CD4-positive, alpha-beta T cell (primary cell): ENCODE results near the gene SOWAHA. TPM values are rescaled to one million over a fixed set of nuclear protein-coding genes. Genes with fewer than 3 reads are reported as not detected.

Source experiments
- ATAC-seq: fragments of 200-7000 bp; cut with Tn5 transposase; one replicate; pipeline ENCODE4 v1.10.0; 2022; ENCODE audit warnings: mild to moderate bottlenecking; ENCODE audit not compliant: poor library complexity
- CTCF ChIA-PET: fragments of 350-600 bp; sonication (Branson Sonifier 250); formaldehyde crosslinking; loops from one replicate; lab custom pipeline; 2021; ENCODE audit warnings: antibody characterized with exemption, inconsistent platforms; lab: Charles Lee
- POLR2A ChIA-PET: fragments of 350-600 bp; sonication (Branson Sonifier 250); formaldehyde crosslinking; loops from one replicate; lab custom pipeline; 2021; ENCODE audit warnings: antibody characterized with exemption, inconsistent platforms; lab: Charles Lee
- DNase-seq, 14 experiments: peaks; one replicate each; pipeline ENCODE4 v3.0.0-alpha.2; 2013 to 2020; ENCODE audit warnings: mixed read lengths in 2 of 14
- H3K27ac ChIP-seq, 2 donors: one replicate each; pipeline versions ENCODE4 v1.5.1 to v1.7.0; 2013; ENCODE audit warnings: low read length in 2 of 2, low read depth in 1 of 2, mild to moderate bottlenecking in 1 of 2
- H3K27me3 ChIP-seq, 2 experiments: 1 replicate in 1 of 2; 2 replicates in 1 of 2; pipeline versions ENCODE4 v1.6.1 to v1.7.0; 2013; ENCODE audit warnings: low read length in 2 of 2, control low read depth in 1 of 2, mild to moderate bottlenecking in 1 of 2, moderate library complexity in 1 of 2; ENCODE audit not compliant: insufficient read depth in 2 of 2, control insufficient read depth in 1 of 2
- H3K36me3 ChIP-seq: one replicate; pipeline ENCODE4 v1.6.1; 2013; ENCODE audit warnings: low read length, control low read depth; ENCODE audit not compliant: insufficient read depth
- H3K4me1 ChIP-seq: one replicate; pipeline ENCODE4 v1.6.1; 2013; ENCODE audit warnings: low read length, control low read depth; ENCODE audit not compliant: insufficient read depth
- H3K4me3 ChIP-seq: one replicate; pipeline ENCODE4 v1.5.1; 2013; ENCODE audit warnings: mild to moderate bottlenecking, low read length, moderate library complexity
- H3K9me3 ChIP-seq, 2 experiments: 1 replicate in 1 of 2; 2 replicates in 1 of 2; pipeline versions ENCODE4 v1.6.1 to v1.7.0; 2013; ENCODE audit warnings: low read length in 2 of 2, mild to moderate bottlenecking in 2 of 2, control low read depth in 1 of 2, moderate library complexity in 1 of 2; ENCODE audit not compliant: control insufficient read depth in 1 of 2, insufficient read depth in 1 of 2
- H3K27ac Mint-ChIP-seq: one replicate; pipeline ENCODE4 v1.8.0; 2020; ENCODE audit warnings: mixed read lengths
- H3K27me3 Mint-ChIP-seq: one replicate; pipeline ENCODE4 v1.8.0; 2021; ENCODE audit warnings: mixed read lengths
- H3K36me3 Mint-ChIP-seq: one replicate; pipeline ENCODE4 v1.8.0; 2021; ENCODE audit warnings: low read depth, mixed read lengths
- H3K4me1 Mint-ChIP-seq: one replicate; pipeline ENCODE4 v1.8.0; 2021; ENCODE audit warnings: low read depth, mixed read lengths
- H3K4me3 Mint-ChIP-seq: one replicate; pipeline ENCODE4 v1.8.0; 2020; ENCODE audit warnings: mild to moderate bottlenecking, mixed read lengths
- H3K9me3 Mint-ChIP-seq: one replicate; pipeline ENCODE4 v1.8.0; 2020; ENCODE audit warnings: mixed read lengths
- CTCF ChIP-seq: fragments of 200-600 bp; IDR thresholded peaks from one replicate; pipeline ENCODE4 v1.8.0; 2022; ENCODE audit warnings: antibody characterized with exemption, mild to moderate bottlenecking
- intact Hi-C, 2 experiments: fragments of 100-400 bp; cut with DNase I in 1 of 2; cut with micrococcal nuclease in 1 of 2; formaldehyde crosslinking; loops; one replicate each; pipeline versions ENCODE4 v1.15.1 to v1.9.0; 2023 to 2025; cut with DNase I, micrococcal nuclease
- total RNA-seq, 174 experiments: library from RNA in 2 of 174; stranded (reverse) in 2 of 174; gene quantifications; one replicate each; pipeline ENCODE4 v1.2.3 and lab custom pipeline; 2021 to 2026

Gene SOWAHA
- total RNA-seq, 2 experiments from 2014 or later: not detected

GRCh38 chr5:132787076-132787475 lies 26.0 kb upstream of the SOWAHA start:
- no peak overlapping the region for H3K27ac Mint-ChIP-seq
- DNase-seq (no peak), ATAC-seq (no peak)
- no peaks in the 10 kb centered on the region for H3K9me3 Mint-ChIP-seq
- ChIA-PET CTCF (no interaction called here), POLR2A (interaction anchor here (1.6 kb wide), 1 partner anchor 10 kb away, joined by 6 read pairs; the partner anchor contains the start of gene SEPTIN8)
- H3K27me3 Mint-ChIP-seq: peaks cover 26% of the 10 kb centered on the region
- no peak overlapping the region for H3K27ac ChIP-seq
- H3K4me3 ChIP-seq: no peak overlapping the region
- no peaks in the 10 kb centered on the region for H3K4me1 Mint-ChIP-seq
- H3K4me3 Mint-ChIP-seq: no peak overlapping the region
- intact Hi-C loops: no loop called here
- H3K36me3 ChIP-seq: no peaks in the 10 kb centered on the region
- H3K36me3 Mint-ChIP-seq: no peaks in the 10 kb centered on the region
- no peaks in the 10 kb centered on the region for H3K4me1 ChIP-seq
- H3K27me3 ChIP-seq: peaks cover 0 to 29% of the 10 kb centered on the region in 2 experiments
- TF ChIP-seq CTCF: no peak
- no peaks in the 10 kb centered on the region for H3K9me3 ChIP-seq

GRCh38 chr5:132788508-132788907 lies 24.6 kb upstream of the SOWAHA start:
- Mint-ChIP-seq H3K36me3 (no peaks in the 10 kb centered on the region), H3K4me3 (no peak overlapping the region), H3K27ac (no peak overlapping the region), H3K27me3 (peaks cover 21% of the 10 kb centered on the region), H3K4me1 (no peaks in the 10 kb centered on the region), H3K9me3 (no peaks in the 10 kb centered on the region)
- ChIA-PET CTCF (no interaction called here), POLR2A (no interaction called here)
- ATAC-seq: no peak
- no peak for DNase-seq
- TF ChIP-seq CTCF: no peak
- H3K9me3 ChIP-seq: no peaks in the 10 kb centered on the region
- H3K36me3 ChIP-seq: no peaks in the 10 kb centered on the region
- intact Hi-C loops: no loop called here
- peaks cover 0 to 25% of the 10 kb centered on the region in 2 experiments for H3K27me3 ChIP-seq
- H3K4me3 ChIP-seq: no peak overlapping the region
- no peak overlapping the region for H3K27ac ChIP-seq
- H3K4me1 ChIP-seq: no peaks in the 10 kb centered on the region

- Histone ChIP-seq H3K27ac (no peak overlapping the region), H3K4me1 (no peaks in the 10 kb centered on the region), H3K4me3 (no peak overlapping the region), H3K36me3 (no peaks in the 10 kb centered on the region), H3K9me3 (no peaks in the 10 kb centered on the region), H3K27me3 (peaks cover 4 to 18% of the 10 kb centered on the region in 2 experiments)
- Mint-ChIP-seq H3K9me3 (no peaks in the 10 kb centered on the region), H3K4me1 (no peaks in the 10 kb centered on the region), H3K27me3 (peaks cover 23% of the 10 kb centered on the region), H3K27ac (no peak overlapping the region), H3K36me3 (no peaks in the 10 kb centered on the region), H3K4me3 (no peak overlapping the region)
- TF ChIP-seq CTCF: no peak
- ChIA-PET CTCF (no interaction called here), POLR2A (interaction anchor here (0.7 kb wide), 1 partner anchor 1041 kb away, joined by 3 read pairs; no protein-coding TSS in a partner anchor)
- intact Hi-C loops: no loop called here
- DNase-seq: no peak
- ATAC-seq: no peak
Observed at GRCh38 chr5:132788990-132789886, 23.9 kb upstream of the SOWAHA start.
